Transverse colon (tissue), 4 donors: ENCODE results near the gene MISP3.

Source experiments
- EP300 ChIP-seq: sonication (generic); formaldehyde crosslinking; IDR thresholded peaks from one replicate; pipeline ENCODE4 v1.6.1; 2017; ENCODE audit warnings: antibody characterized with exemption, low read depth
- POLR2A ChIP-seq: fragments of 450-650 bp; IDR thresholded peaks from one replicate; pipeline ENCODE4 v1.6.1; 2016; ENCODE audit warnings: antibody characterized with exemption, mild to moderate bottlenecking, moderate library complexity
- POLR2AphosphoS5 ChIP-seq, 3 donors: sonication (generic); formaldehyde crosslinking; IDR thresholded peaks; one replicate each; pipeline ENCODE4 v1.6.1; 2016; ENCODE audit warnings: antibody characterized with exemption in 3 of 3
- TF ChIP-seq, protein P1 (sequence below), 5 experiments: fragments of 200-600 bp in 3 of 5; fragments of 450-650 bp in 2 of 5; sonication (generic) in 3 of 5; IDR thresholded peaks; 1 replicate in 2 of 5; 2 replicates in 3 of 5; pipeline ENCODE4 v1.5.1; 2016 to 2017; ENCODE audit warnings: antibody characterized with exemption in 5 of 5, inconsistent platforms in 3 of 5, mild to moderate bottlenecking in 2 of 5, moderate library complexity in 1 of 5

DNA sequence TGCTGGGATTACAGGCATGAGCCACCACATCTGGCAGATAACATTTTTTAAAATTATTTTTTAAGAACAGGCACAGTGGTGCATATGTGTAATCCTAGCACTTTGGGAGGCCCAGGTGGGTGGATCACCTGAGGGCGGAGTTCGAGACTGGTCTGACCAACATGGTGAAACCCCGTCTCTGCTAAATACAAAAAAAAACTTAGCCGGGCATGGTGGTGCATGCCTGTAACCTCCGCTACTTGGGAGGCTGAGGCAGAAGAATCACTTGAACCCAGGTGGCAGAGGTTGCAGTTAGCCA is 10.1 kb upstream of the MISP3 start:
- no peak for TF ChIP-seq POLR2AphosphoS5 (IDR thresholded peaks at IDR 0.05)
- TF ChIP-seq, protein P1, sequence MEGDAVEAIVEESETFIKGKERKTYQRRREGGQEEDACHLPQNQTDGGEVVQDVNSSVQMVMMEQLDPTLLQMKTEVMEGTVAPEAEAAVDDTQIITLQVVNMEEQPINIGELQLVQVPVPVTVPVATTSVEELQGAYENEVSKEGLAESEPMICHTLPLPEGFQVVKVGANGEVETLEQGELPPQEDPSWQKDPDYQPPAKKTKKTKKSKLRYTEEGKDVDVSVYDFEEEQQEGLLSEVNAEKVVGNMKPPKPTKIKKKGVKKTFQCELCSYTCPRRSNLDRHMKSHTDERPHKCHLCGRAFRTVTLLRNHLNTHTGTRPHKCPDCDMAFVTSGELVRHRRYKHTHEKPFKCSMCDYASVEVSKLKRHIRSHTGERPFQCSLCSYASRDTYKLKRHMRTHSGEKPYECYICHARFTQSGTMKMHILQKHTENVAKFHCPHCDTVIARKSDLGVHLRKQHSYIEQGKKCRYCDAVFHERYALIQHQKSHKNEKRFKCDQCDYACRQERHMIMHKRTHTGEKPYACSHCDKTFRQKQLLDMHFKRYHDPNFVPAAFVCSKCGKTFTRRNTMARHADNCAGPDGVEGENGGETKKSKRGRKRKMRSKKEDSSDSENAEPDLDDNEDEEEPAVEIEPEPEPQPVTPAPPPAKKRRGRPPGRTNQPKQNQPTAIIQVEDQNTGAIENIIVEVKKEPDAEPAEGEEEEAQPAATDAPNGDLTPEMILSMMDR (IDR thresholded peaks at IDR 0.05), result no peak
- no peak for TF ChIP-seq POLR2A
- TF ChIP-seq EP300, result no peak
